GM10248 (cell line): Measurements from ENCODE around the gene CENPB.
A peak's percentile ranks its signal among the peaks of the same experiment; 100 is the strongest.
"Not testable (repeated sequence)": the region's sequence is repeated elsewhere in the genome, so short reads cannot be mapped to it uniquely, and the experiment has no call there.

ENCODE experiments used
- CTCF ChIA-PET: fragments of 300-600 bp; sonication (Branson Sonifier 250); formaldehyde crosslinking; extraction: SDS; loops from one replicate; lab custom pipeline; 2021; ENCODE audit warnings: antibody characterized with exemption; lab: Yijun Ruan, JAX
- POLR2A ChIA-PET: fragments of 350-650 bp; sonication (Branson Sonifier 250); formaldehyde crosslinking; extraction: SDS; loops from one replicate; lab custom pipeline; 2020; ENCODE audit warnings: antibody characterized with exemption; lab: Yijun Ruan, JAX
- DNase-seq: peaks from one replicate; pipeline ENCODE4 v3.0.0; 2012; ENCODE audit errors: extremely low spot score
- CTCF ChIP-seq: IDR thresholded peaks from 2 replicates; pipeline ENCODE4 v1.5.1; 2012; ENCODE audit warnings: mild to moderate bottlenecking, low read depth; ENCODE audit errors: extremely low read depth, missing control alignments, control extremely low read depth

Gene CENPB

DNA sequence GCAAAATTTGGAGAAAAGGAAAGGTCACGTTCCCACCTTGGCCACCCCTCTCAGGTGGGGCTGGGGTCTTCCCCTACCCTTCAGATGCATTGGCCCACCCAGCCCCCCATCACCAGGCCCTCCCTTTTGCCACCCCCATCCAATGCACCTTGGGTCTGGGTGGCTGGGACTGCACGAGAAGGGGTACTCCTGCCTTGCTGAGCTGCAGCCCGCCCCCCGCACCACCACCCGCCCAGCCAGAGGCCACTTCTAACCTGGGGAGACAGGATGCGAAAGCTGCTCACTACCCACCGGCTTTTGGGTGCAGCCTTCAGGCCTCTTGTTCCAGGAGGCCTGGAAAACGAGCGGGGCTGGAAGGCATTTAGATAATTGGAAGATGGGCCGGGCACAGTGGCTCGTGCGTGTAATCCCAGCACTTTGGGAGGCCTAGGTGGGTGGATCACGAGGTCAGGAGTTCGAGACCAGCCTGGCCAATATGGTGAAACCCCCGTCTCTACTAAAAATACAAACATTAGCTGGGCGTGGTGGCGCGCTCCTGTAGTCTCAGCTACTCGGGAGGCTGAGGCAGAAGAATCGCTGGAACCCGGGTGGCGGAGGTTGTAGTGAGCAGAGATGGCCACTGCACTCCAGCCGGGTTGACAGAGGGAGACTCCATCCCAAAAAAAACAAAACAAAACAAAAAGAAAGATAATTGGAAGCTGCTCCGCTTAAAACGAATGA is 8.3 kb upstream of the CENPB start:
- TF ChIP-seq CTCF = no peak
- POLR2A ChIA-PET = no interaction called here
- CTCF ChIA-PET = interaction anchor here (0.6 to 1.8 kb wide), 4 partner anchors 9 to 297 kb away, joined by 3 to 9 read pairs (median 4); partner anchors contain the start of gene CENPB
- no peak for DNase-seq

- DNase-seq, POLR2A ChIA-PET: not testable (repeated sequence)
- CTCF ChIA-PET = interaction anchor here (0.6 to 1.5 kb wide), 2 partner anchors 8 to 297 kb away, joined by 3 to 4 read pairs; partner anchors contain the start of gene CENPB
Observed at GRCh38 chr20:3794168-3794567, 7.6 kb upstream of the CENPB start.

DNA sequence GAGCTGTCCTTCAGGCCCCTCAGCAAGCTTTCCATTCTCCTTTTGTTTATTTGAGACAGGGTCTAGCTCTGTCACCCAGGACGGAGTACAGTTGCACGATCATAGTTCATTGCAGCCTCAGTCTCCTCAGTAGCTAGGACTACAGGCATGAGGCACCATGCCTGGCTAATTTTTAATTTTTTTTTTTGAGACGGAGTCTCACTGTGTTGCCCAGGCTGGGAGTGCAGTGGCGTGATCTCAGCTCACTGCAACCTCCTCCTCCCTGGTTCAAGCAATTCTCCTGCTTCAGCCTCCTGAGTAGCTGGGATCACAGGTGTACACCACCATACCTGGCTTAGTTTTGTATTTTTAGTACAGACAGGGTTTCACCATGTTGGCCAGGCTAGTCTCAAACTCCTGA is 2.7 kb upstream of the CENPB start:
- DNase-seq, POLR2A ChIA-PET: not testable (repeated sequence)
- CTCF ChIA-PET = interaction anchor here (1.1 to 7.7 kb wide), 6 partner anchors 22 to 226 kb away, joined by 3 to 63 read pairs (median 5); partner anchors contain the start of genes ADISSP and AP5S1

DNA sequence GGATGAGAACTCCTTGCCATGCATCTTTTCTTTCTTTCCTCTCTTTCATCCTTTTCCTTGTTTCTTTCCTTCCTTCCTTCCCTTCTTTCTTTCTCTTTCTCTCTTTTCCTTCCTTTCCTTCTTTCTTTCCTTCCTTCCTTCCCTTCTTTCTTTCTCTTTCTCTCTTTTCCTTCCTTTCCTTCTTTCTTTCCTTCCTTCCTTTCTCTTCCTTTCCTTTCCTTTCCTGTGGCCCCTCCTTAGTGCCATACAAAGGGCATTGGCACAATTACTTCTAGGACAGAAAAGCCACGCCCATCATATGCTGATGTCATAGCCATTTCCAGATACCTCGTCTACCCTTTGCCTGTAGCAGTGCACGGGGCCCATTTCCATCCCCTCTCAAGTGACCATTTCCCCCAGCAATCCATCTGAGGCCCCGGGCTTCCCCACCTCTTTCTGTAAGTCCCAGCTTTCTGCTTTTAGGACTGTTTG is 2.2 kb upstream of the CENPB start:
- TF ChIP-seq CTCF = no peak
- ChIA-PET CTCF (interaction anchor here (1.1 to 7.7 kb wide), 9 partner anchors 12 to 295 kb away, joined by 3 to 63 read pairs (median 6); partner anchors contain the start of genes ADISSP and AP5S1), POLR2A (no interaction called here)
- DNase-seq = no peak

DNA sequence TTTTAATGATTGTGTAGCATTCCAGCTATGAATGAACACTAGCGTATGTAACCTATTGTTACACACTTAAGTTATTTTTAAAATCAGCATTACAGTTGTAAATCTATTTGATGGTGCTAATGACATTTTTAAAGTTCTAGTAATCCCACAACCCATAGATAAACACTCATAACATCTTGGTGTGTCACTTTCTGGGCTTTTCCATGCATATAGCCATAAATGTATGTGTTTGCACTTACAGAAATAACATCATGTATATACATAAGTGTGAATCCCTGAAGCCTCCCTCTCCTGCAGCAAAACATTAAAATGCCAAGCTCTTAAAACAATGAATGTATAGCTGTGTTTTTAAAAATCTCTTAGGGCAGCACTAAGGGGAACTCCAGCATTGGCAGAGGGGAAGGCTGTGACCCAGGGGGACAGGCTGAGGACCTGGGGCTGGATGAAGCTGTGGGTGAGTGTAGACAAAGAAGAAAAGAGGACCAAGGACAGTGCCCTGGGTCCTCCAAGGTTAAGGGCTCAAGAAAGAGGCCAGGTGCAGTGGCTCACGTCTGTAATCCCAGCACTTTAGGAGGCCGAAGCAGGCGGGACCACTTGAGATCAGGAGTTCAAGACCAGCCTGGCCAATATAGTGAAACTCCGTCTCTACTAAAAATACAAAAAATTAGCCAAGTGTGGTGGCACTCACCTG is 929 bp upstream of the CENPB start:
- ChIA-PET POLR2A (no interaction called here), CTCF (interaction anchor here (0.9 to 7.7 kb wide), 18 partner anchors 13 to 303 kb away, joined by 3 to 63 read pairs (median 4); partner anchors contain the start of genes ADISSP and AP5S1)
- no peak for DNase-seq
- no peak for TF ChIP-seq CTCF

- ChIA-PET POLR2A (no interaction called here), CTCF (interaction anchor here (0.6 to 7.7 kb wide), 19 partner anchors 9 to 298 kb away, joined by 3 to 63 read pairs (median 4); partner anchors contain the start of genes ADISSP and AP5S1)
Observed at GRCh38 chr20:3786126-3786484, 435 bp downstream of the CENPB start.

More at GRCh38 chr20:3786126-3786484, 435 bp downstream of the CENPB start:
- DNase-seq = peak; percentile 47
- no peak for TF ChIP-seq CTCF
